Retinal pigment epithelial cell (primary cell): Measurements from ENCODE around the gene SLC2A9.
"Not testable (repeated sequence)": the region's sequence is repeated elsewhere in the genome, so short reads cannot be mapped to it uniquely, and the experiment has no call there.

ENCODE experiments used
- DNase-seq: peaks from one replicate; pipeline ENCODE4 v3.0.0-alpha.2; 2010; ENCODE audit warnings: low read depth
- H3K4me3 ChIP-seq: 2 replicates; pipeline ENCODE4 v1.5.1; 2011; ENCODE audit warnings: mild to moderate bottlenecking, low read length, control low read depth, moderate library complexity
- CTCF ChIP-seq: conservative IDR thresholded peaks from 2 replicates; pipeline ENCODE4 v1.5.1; 2011; ENCODE audit warnings: low read depth, low read length, control low read depth, inconsistent platforms

Gene SLC2A9

GRCh38 chr4:9820343-9820742 is 201.0 kb downstream of the SLC2A9 start:
- no peak for TF ChIP-seq CTCF
- no peak for DNase-seq
- no peak overlapping the region for H3K4me3 ChIP-seq

GRCh38 chr4:9816285-9816684 is 205.0 kb downstream of the SLC2A9 start:
- no peak for DNase-seq
- H3K4me3 ChIP-seq, result no peak overlapping the region
- no peak for TF ChIP-seq CTCF

- no peak overlapping the region for H3K4me3 ChIP-seq
- TF ChIP-seq CTCF, result no peak
- no peak for DNase-seq
Measured at GRCh38 chr4:9812501-9813340, 208.6 kb downstream of the SLC2A9 start.

GRCh38 chr4:9811806-9812205 is 209.5 kb downstream of the SLC2A9 start:
- TF ChIP-seq CTCF, result no peak
- DNase-seq, result no peak
- H3K4me3 ChIP-seq, result no peak overlapping the region

GRCh38 chr4:9808077-9808476 is 213.2 kb downstream of the SLC2A9 start:
- no peak overlapping the region for H3K4me3 ChIP-seq
- DNase-seq, result no peak
- no peak for TF ChIP-seq CTCF

GRCh38 chr4:9804918-9805317 is 216.4 kb downstream of the SLC2A9 start:
- no peak for TF ChIP-seq CTCF
- no peak for DNase-seq
- no peak overlapping the region for H3K4me3 ChIP-seq

GRCh38 chr4:9800848-9801247 is 220.4 kb downstream of the SLC2A9 start:
- H3K4me3 ChIP-seq, result no peak overlapping the region
- DNase-seq, result no peak
- no peak for TF ChIP-seq CTCF

GRCh38 chr4:9796641-9797040 is 224.7 kb downstream of the SLC2A9 start:
- not testable (repeated sequence) for DNase-seq

More at GRCh38 chr4:9796641-9797040, 224.7 kb downstream of the SLC2A9 start:
- not testable (repeated sequence) for H3K4me3 ChIP-seq
